HepG2 (cell line): ENCODE results near the gene COL9A3. TPM values are rescaled to one million over a fixed set of nuclear protein-coding genes. Genes with fewer than 3 reads are reported as not detected.

Source experiments
- ARID2 ChIP-seq: sonication (generic); formaldehyde crosslinking; IDR thresholded peaks from 2 replicates; pipeline ENCODE4 v1.8.1; 2022; ENCODE audit warnings: mild to moderate bottlenecking, missing genetic modification reagents, borderline replicate concordance
- CBX1 ChIP-seq: IDR thresholded peaks from one replicate; pipeline ENCODE4 v1.6.1; 2016; ENCODE audit warnings: antibody characterized with exemption, low read depth
- EHMT2 ChIP-seq: fragments of 200-600 bp; sonication (generic); IDR thresholded peaks from 2 replicates; pipeline ENCODE4 v1.7.0; 2017; ENCODE audit warnings: antibody characterized with exemption, low read depth, low read length, borderline replicate concordance
- GFI1 ChIP-seq: sonication (generic); formaldehyde crosslinking; IDR thresholded peaks from 2 replicates; pipeline ENCODE4 v1.5.0; 2020; ENCODE audit warnings: missing genetic modification reagents, mild to moderate bottlenecking, borderline replicate concordance
- HNRNPH1 ChIP-seq: fragments of 200-400 bp; formaldehyde crosslinking; optimal IDR thresholded peaks from 2 replicates; pipeline ENCODE3; 2017; ENCODE audit warnings: mild to moderate bottlenecking, low read depth, low read length
- IKZF1 ChIP-seq: fragments of 450-650 bp; IDR thresholded peaks from 2 replicates; pipeline ENCODE4 v1.7.1; 2016
- IKZF5 ChIP-seq: IDR thresholded peaks from 2 replicates; pipeline ENCODE4 v1.6.1; 2018; ENCODE audit warnings: missing genetic modification reagents, mild to moderate bottlenecking, missing compliant biosample characterization
- JUND ChIP-seq: sonication (generic); formaldehyde crosslinking; IDR thresholded peaks from 2 replicates; pipeline ENCODE4 v1.8.0; 2022; ENCODE audit warnings: mild to moderate bottlenecking, missing genetic modification reagents
- LRRFIP1 ChIP-seq: sonication (generic); formaldehyde crosslinking; conservative IDR thresholded peaks from 2 replicates; pipeline ENCODE4 v1.4.0; 2020; ENCODE audit warnings: missing genetic modification reagents
- MAFK ChIP-seq, 2 experiments: IDR thresholded peaks in 1 of 2; conservative IDR thresholded peaks in 1 of 2; 2 replicates each; pipeline ENCODE4 v1.6.1; 2011; ENCODE audit warnings: improper control_type of control experiment in 2 of 2, low read length in 2 of 2
- MTF1 ChIP-seq: sonication (generic); formaldehyde crosslinking; IDR thresholded peaks from 2 replicates; pipeline ENCODE4 v1.5.0; 2020; ENCODE audit warnings: missing genetic modification reagents
- NFE2L2 ChIP-seq: fragments of 150-350 bp; IDR thresholded peaks from 2 replicates; pipeline ENCODE4 v1.6.1; 2014; ENCODE audit warnings: low read length
- RBM22 ChIP-seq: fragments of 200-400 bp; formaldehyde crosslinking; optimal IDR thresholded peaks from 2 replicates; pipeline ENCODE3; 2017; ENCODE audit warnings: mild to moderate bottlenecking, low read length, moderate library complexity
- RXRB ChIP-seq: IDR thresholded peaks from 2 replicates; pipeline ENCODE4 v1.6.1; 2016; ENCODE audit warnings: borderline replicate concordance, missing genetic modification reagents, missing compliant biosample characterization
- SNAPC5 ChIP-seq: sonication (generic); formaldehyde crosslinking; IDR thresholded peaks from 2 replicates; pipeline ENCODE4 v1.8.1; 2023; ENCODE audit warnings: mild to moderate bottlenecking, missing genetic modification reagents, borderline replicate concordance
- SP140L ChIP-seq: sonication (generic); formaldehyde crosslinking; IDR thresholded peaks from 2 replicates; pipeline ENCODE4 v1.4.0; 2020; ENCODE audit warnings: missing genetic modification reagents, borderline replicate concordance
- ZBTB42 ChIP-seq: sonication (generic); formaldehyde crosslinking; IDR thresholded peaks from 2 replicates; pipeline ENCODE4 v1.5.0; 2020; ENCODE audit warnings: mild to moderate bottlenecking, missing genetic modification reagents
- ZNF230 ChIP-seq: sonication (generic); formaldehyde crosslinking; IDR thresholded peaks from 2 replicates; pipeline ENCODE4 v1.4.0; 2020; ENCODE audit warnings: mild to moderate bottlenecking, missing genetic modification reagents
- ZNF512 ChIP-seq: sonication (generic); formaldehyde crosslinking; IDR thresholded peaks from 2 replicates; pipeline ENCODE4 v1.4.0; 2020; ENCODE audit warnings: mild to moderate bottlenecking, missing genetic modification reagents
- ZNF530 ChIP-seq: sonication (generic); formaldehyde crosslinking; IDR thresholded peaks from 2 replicates; pipeline ENCODE4 v1.5.0; 2020; ENCODE audit warnings: low read depth, mild to moderate bottlenecking, missing genetic modification reagents
- ZNF546 ChIP-seq: sonication (generic); formaldehyde crosslinking; conservative IDR thresholded peaks from 2 replicates; pipeline ENCODE4 v1.8.1; 2023; ENCODE audit warnings: mild to moderate bottlenecking, missing genetic modification reagents
- ZNF672 ChIP-seq: sonication (generic); formaldehyde crosslinking; IDR thresholded peaks from 2 replicates; pipeline ENCODE4 v1.8.1; 2022; ENCODE audit warnings: missing genetic modification reagents
- ZNF879 ChIP-seq: sonication (generic); formaldehyde crosslinking; IDR thresholded peaks from 2 replicates; pipeline ENCODE4 v1.8.1; 2023; ENCODE audit warnings: missing genetic modification reagents
- polyA plus RNA-seq, 8 experiments: library from polyadenylated mRNA; depleted of rRNA in 3 of 8; stranded (reverse) in 7 of 8; unstranded in 1 of 8; fragments of >200 nt; fragmentation: Illumina TruSeq in 4 of 8; extraction: Trizol in 4 of 8; gene quantifications; 2 replicates each; pipeline versions ENCODE4 v1.2.1 to v1.2.3, GENCODE V29; 2011 to 2016; ENCODE audit warnings: low read depth in 4 of 8, missing spikeins in 1 of 8, mixed read lengths in 1 of 8; ENCODE audit not compliant: insufficient read depth in 1 of 8
- total RNA-seq, 5 experiments: library from RNA; depleted of rRNA; stranded (reverse); fragments of >200 nt; fragmentation: Illumina TruSeq; extraction: Trizol; gene quantifications; 2 replicates each; pipeline ENCODE4 v1.2.3, GENCODE V29; 2016; ENCODE audit warnings: low read depth in 1 of 5
- TF ChIP-seq, protein P1 (sequence below): sonication (generic); formaldehyde crosslinking; conservative IDR thresholded peaks from 2 replicates; pipeline ENCODE4 v1.5.0; 2020; ENCODE audit warnings: missing genetic modification reagents
- TF ChIP-seq, protein P2 (sequence below): sonication (generic); formaldehyde crosslinking; IDR thresholded peaks from 2 replicates; pipeline ENCODE4 v1.5.1; 2020; ENCODE audit warnings: missing genetic modification reagents, mild to moderate bottlenecking, borderline replicate concordance

The COL9A3 gene
- total and polyA plus RNA-seq, 2 of the 13 experiments (the other 11 are each of a cell fraction or from before 2014, with no cell fraction given): 155 to 204 TPM

DNA sequence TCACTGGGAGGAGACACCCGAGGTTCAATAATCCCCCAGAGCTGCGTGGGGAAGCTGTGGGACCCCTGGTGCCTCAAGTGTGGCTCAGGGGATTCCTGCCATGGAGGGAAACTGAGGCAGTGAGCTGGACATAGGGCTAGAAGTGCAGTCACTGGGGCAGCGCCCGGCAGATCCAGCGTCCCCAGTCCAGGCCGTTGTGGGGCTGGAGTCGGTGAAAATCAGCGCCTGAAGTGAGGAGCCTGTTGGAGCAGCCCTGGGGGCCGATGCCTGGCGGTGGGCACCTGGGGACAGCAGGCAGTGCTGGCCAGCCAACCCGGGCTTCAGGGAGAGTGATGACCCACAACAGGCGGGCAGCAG lies 2.2 kb upstream of the COL9A3 start (continued):
- TF ChIP-seq, protein P1, sequence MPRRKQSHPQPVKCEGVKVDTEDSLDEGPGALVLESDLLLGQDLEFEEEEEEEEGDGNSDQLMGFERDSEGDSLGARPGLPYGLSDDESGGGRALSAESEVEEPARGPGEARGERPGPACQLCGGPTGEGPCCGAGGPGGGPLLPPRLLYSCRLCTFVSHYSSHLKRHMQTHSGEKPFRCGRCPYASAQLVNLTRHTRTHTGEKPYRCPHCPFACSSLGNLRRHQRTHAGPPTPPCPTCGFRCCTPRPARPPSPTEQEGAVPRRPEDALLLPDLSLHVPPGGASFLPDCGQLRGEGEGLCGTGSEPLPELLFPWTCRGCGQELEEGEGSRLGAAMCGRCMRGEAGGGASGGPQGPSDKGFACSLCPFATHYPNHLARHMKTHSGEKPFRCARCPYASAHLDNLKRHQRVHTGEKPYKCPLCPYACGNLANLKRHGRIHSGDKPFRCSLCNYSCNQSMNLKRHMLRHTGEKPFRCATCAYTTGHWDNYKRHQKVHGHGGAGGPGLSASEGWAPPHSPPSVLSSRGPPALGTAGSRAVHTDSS (CRISPR knock-in tag): no peak
- no peak for TF ChIP-seq GFI1 (CRISPR knock-in tag)
- TF ChIP-seq JUND (CRISPR knock-in tag): no peak
- TF ChIP-seq ZNF546 (CRISPR knock-in tag): peak; percentile 83
- 0 out of 2 replicates have a peak, but pooled peaks have one; percentile 4 for TF ChIP-seq ZNF512 (CRISPR knock-in tag)
- no peak for TF ChIP-seq ZNF230 (CRISPR knock-in tag)
- no peak for TF ChIP-seq RXRB
- TF ChIP-seq RBM22: peak; percentile 78
- 0 out of 2 replicates have a peak, but pooled peaks have one; percentile 37 for TF ChIP-seq ZNF530 (CRISPR knock-in tag)
- TF ChIP-seq NFE2L2: no peak
- no peak for TF ChIP-seq SP140L
- TF ChIP-seq MAFK (conservative IDR thresholded peaks at IDR 0.05 in 1 of 2, IDR thresholded peaks at IDR 0.05 in 1 of 2; ENCODE audit: low read length in 2 of 2): no peak
- TF ChIP-seq IKZF5: 0 out of 2 replicates have a peak, but pooled peaks have one; percentile 40
- no peak for TF ChIP-seq MTF1 (CRISPR knock-in tag)
- 0 out of 2 replicates have a peak, but pooled peaks have one; percentile 3 for TF ChIP-seq ARID2 (CRISPR knock-in tag)
- TF ChIP-seq EHMT2: no peak
- TF ChIP-seq LRRFIP1 (CRISPR knock-in tag): no peak
- TF ChIP-seq, protein P2, sequence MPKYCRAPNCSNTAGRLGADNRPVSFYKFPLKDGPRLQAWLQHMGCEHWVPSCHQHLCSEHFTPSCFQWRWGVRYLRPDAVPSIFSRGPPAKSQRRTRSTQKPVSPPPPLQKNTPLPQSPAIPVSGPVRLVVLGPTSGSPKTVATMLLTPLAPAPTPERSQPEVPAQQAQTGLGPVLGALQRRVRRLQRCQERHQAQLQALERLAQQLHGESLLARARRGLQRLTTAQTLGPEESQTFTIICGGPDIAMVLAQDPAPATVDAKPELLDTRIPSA (CRISPR knock-in tag): no peak
- no peak for TF ChIP-seq ZBTB42 (CRISPR knock-in tag)
- no peak for TF ChIP-seq IKZF1
- TF ChIP-seq ZNF879: 0 out of 2 replicates have a peak, but pooled peaks have one; percentile 20
- peak; percentile 22 for TF ChIP-seq HNRNPH1
- no peak for TF ChIP-seq ZNF672 (CRISPR knock-in tag)
- no peak for TF ChIP-seq SNAPC5 (CRISPR knock-in tag)
- peak; percentile 17 for TF ChIP-seq CBX1
